WTC11 (cell line): ENCODE data around the gene ZCCHC24. TPM values are rescaled to one million over a fixed set of nuclear protein-coding genes. Genes with fewer than 3 reads are reported as not detected.

Experiments
- ATAC-seq: fragments of 200-7000 bp; cut with Tn5 transposase; 2 replicates; pipeline ENCODE4 v1.10.0; 2021; ENCODE audit warnings: mild to moderate bottlenecking, moderate library complexity
- CTCF ChIA-PET: fragments of 300-600 bp; sonication (Branson Sonifier 250); formaldehyde crosslinking; loops from one replicate; lab custom pipeline; 2021; ENCODE audit warnings: antibody characterized with exemption; lab: Charles Lee
- POLR2A ChIA-PET: fragments of 350-600 bp; sonication (Branson Sonifier 250); formaldehyde crosslinking; loops from one replicate; lab custom pipeline; 2021; ENCODE audit warnings: antibody characterized with exemption; lab: Charles Lee
- DNase-seq: peaks from one replicate; pipeline ENCODE4 v3.0.0; 2021; ENCODE audit warnings: low spot score
- H3K27ac Mint-ChIP-seq: 2 replicates; pipeline ENCODE4 v1.8.0; 2021; ENCODE audit warnings: mixed read lengths
- H3K27me3 Mint-ChIP-seq: 2 replicates; pipeline ENCODE4 v1.8.0; 2021; ENCODE audit warnings: low read depth, mild to moderate bottlenecking, moderate library complexity, mixed read lengths
- H3K36me3 Mint-ChIP-seq: 2 replicates; pipeline ENCODE4 v1.8.0; 2021; ENCODE audit warnings: mixed read lengths
- H3K4me1 Mint-ChIP-seq: 2 replicates; pipeline ENCODE4 v1.8.0; 2022; ENCODE audit warnings: mixed read lengths
- H3K4me3 Mint-ChIP-seq: 2 replicates; pipeline ENCODE4 v1.8.0; 2021; ENCODE audit warnings: mild to moderate bottlenecking, moderate library complexity, mixed read lengths
- H3K9me3 Mint-ChIP-seq: 2 replicates; pipeline ENCODE4 v1.8.0; 2021; ENCODE audit warnings: mixed read lengths
- CBFB ChIP-seq: sonication (generic); formaldehyde crosslinking; IDR thresholded peaks from 2 replicates; pipeline ENCODE4 v1.8.1; 2022; ENCODE audit warnings: mild to moderate bottlenecking, low read depth, missing genetic modification reagents
- HMGA2 ChIP-seq: fragments of 250-450 bp; sonication (Bioruptor Pico); IDR thresholded peaks from 2 replicates; pipeline ENCODE4 v1.4.0; 2021; ENCODE audit warnings: mild to moderate bottlenecking, moderate library complexity
- ZNF232 ChIP-seq: sonication (generic); formaldehyde crosslinking; IDR thresholded peaks from 2 replicates; pipeline ENCODE4 v1.8.0; 2022; ENCODE audit warnings: mild to moderate bottlenecking, missing genetic modification reagents
- ZNF416 ChIP-seq: fragments of 250-450 bp; sonication (Bioruptor Pico); IDR thresholded peaks from 2 replicates; pipeline ENCODE4 v1.9.0; 2021; ENCODE audit warnings: mild to moderate bottlenecking, inconsistent platforms
- total RNA-seq: library from RNA; stranded (reverse); gene quantifications from 3 replicates; pipeline ENCODE4 v1.2.3, GENCODE V29; 2021
- TF ChIP-seq, protein P1 (sequence below): fragments of 200-600 bp; IDR thresholded peaks from 2 replicates; pipeline ENCODE4 v1.8.0; 2022; ENCODE audit warnings: antibody characterized with exemption
- TF ChIP-seq, protein P2 (sequence below): sonication (generic); formaldehyde crosslinking; IDR thresholded peaks from 2 replicates; pipeline ENCODE4 v1.8.1; 2023; ENCODE audit warnings: mild to moderate bottlenecking, missing genetic modification reagents, moderate library complexity
- TF ChIP-seq, protein P3 (sequence below): sonication (generic); formaldehyde crosslinking; conservative IDR thresholded peaks from 2 replicates; pipeline ENCODE4 v1.8.1; 2022; ENCODE audit warnings: mild to moderate bottlenecking, missing genetic modification reagents
- TF ChIP-seq, protein P4 (sequence below): sonication (generic); formaldehyde crosslinking; IDR thresholded peaks from 2 replicates; pipeline ENCODE4 v1.8.1; 2022; ENCODE audit warnings: missing genetic modification reagents, borderline replicate concordance
- TF ChIP-seq, protein P5 (sequence below): sonication (generic); formaldehyde crosslinking; IDR thresholded peaks from 2 replicates; pipeline ENCODE4 v1.8.1; 2022; ENCODE audit warnings: mild to moderate bottlenecking, moderate library complexity, missing genetic modification reagents
- TF ChIP-seq, protein P6 (sequence below): sonication (generic); formaldehyde crosslinking; IDR thresholded peaks from 2 replicates; pipeline ENCODE4 v1.8.0; 2023; ENCODE audit warnings: missing genetic modification reagents, mild to moderate bottlenecking, borderline replicate concordance
- TF ChIP-seq, protein P7 (sequence below): sonication (generic); formaldehyde crosslinking; IDR thresholded peaks from 2 replicates; pipeline ENCODE4 v1.8.1; 2023; ENCODE audit warnings: mild to moderate bottlenecking, missing genetic modification reagents
- TF ChIP-seq, protein P8 (sequence below): fragments of 250-450 bp; sonication (Bioruptor Pico); IDR thresholded peaks from 2 replicates; pipeline ENCODE4 v1.9.0; 2021; ENCODE audit warnings: moderate library complexity, mild to moderate bottlenecking, inconsistent platforms, borderline replicate concordance

Gene ZCCHC24
- total RNA-seq, 1 experiment from 2014 or later: 7.7 TPM

DNA sequence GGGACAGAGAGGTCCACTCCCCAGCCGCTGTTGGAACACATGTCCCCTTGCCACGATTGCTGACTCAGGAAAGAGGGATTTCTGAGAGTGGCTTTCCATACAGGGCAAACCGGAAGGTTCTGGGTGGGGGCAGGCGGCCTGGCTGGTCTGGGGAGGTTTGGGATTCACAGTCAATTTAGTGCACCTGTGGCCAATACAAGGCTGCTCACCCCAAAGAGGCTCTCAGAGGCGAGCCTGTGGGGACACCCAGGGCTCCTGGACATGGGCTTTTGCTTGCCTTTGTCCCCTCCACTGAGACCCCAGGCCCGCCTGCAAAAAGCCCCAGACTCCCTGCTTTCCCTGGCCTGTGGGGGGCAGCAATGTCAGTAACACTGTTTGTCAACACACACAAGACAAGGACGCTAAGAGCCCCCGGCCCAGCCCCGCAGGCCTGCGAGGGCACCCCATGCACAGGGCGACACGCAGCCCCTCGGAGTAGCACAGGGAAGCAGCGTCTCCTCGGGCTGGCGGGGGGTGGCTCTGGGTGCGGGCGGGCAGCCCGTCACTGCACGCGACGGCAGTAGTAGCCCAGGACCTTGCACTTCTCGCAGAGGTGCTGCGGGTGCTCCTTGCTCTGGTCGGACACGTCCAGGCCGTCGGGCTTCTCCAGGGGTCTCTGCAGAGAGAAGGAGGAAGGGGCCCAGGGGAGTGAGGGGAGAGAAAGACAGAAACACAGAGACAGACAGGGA lies 59.5 kb downstream of the ZCCHC24 start:
- H3K36me3 Mint-ChIP-seq: no peaks in the 10 kb centered on the region
- H3K4me3 Mint-ChIP-seq: no peak overlapping the region
- no peak overlapping the region for H3K27ac Mint-ChIP-seq
- TF ChIP-seq, protein P1, sequence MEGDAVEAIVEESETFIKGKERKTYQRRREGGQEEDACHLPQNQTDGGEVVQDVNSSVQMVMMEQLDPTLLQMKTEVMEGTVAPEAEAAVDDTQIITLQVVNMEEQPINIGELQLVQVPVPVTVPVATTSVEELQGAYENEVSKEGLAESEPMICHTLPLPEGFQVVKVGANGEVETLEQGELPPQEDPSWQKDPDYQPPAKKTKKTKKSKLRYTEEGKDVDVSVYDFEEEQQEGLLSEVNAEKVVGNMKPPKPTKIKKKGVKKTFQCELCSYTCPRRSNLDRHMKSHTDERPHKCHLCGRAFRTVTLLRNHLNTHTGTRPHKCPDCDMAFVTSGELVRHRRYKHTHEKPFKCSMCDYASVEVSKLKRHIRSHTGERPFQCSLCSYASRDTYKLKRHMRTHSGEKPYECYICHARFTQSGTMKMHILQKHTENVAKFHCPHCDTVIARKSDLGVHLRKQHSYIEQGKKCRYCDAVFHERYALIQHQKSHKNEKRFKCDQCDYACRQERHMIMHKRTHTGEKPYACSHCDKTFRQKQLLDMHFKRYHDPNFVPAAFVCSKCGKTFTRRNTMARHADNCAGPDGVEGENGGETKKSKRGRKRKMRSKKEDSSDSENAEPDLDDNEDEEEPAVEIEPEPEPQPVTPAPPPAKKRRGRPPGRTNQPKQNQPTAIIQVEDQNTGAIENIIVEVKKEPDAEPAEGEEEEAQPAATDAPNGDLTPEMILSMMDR: 0 out of 2 replicates have a peak, but pooled peaks have one; percentile 10
- TF ChIP-seq, protein P2, sequence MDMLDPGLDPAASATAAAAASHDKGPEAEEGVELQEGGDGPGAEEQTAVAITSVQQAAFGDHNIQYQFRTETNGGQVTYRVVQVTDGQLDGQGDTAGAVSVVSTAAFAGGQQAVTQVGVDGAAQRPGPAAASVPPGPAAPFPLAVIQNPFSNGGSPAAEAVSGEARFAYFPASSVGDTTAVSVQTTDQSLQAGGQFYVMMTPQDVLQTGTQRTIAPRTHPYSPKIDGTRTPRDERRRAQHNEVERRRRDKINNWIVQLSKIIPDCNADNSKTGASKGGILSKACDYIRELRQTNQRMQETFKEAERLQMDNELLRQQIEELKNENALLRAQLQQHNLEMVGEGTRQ (CRISPR knock-in tag): no peak
- H3K9me3 Mint-ChIP-seq: no peaks in the 10 kb centered on the region
- DNase-seq (peak; percentile 68), ATAC-seq (peak; percentile 74)
- H3K27me3 Mint-ChIP-seq: no peaks in the 10 kb centered on the region
- ChIA-PET CTCF (no interaction called here), POLR2A (no interaction called here)
- H3K4me1 Mint-ChIP-seq: 0 out of 2 replicates have a peak, but pooled peaks cover 3% of the 10 kb centered on the region

DNA sequence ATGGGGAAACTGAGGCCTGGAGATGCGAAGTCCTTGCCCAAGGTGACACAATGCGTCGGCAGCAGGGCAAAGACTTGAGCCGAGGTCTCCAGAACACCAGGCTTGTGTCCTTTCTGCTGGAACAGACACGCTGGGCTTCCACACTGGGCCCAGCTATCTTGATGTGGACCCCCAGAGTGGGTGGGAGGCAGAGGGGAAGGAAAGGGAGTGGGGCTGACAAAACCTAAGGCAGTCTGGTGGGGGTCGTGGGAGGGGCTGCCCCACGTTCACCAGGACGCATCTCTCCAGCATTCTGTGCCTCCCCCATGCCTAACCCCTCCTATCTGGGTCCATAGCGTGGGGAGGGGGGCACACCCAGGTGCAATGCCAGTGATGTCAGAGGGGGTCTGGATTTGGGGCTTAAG lies 60.0 kb downstream of the ZCCHC24 start:
- Mint-ChIP-seq H3K27ac (no peak overlapping the region), H3K4me3 (no peak overlapping the region), H3K27me3 (no peaks in the 10 kb centered on the region), H3K36me3 (no peaks in the 10 kb centered on the region), H3K4me1 (0 out of 2 replicates have a peak, but pooled peaks cover 3% of the 10 kb centered on the region), H3K9me3 (no peaks in the 10 kb centered on the region)
- POLR2A ChIA-PET: no interaction called here
- CTCF ChIA-PET: no interaction called here
- peak; percentile 6 for DNase-seq
- TF ChIP-seq, protein P3, sequence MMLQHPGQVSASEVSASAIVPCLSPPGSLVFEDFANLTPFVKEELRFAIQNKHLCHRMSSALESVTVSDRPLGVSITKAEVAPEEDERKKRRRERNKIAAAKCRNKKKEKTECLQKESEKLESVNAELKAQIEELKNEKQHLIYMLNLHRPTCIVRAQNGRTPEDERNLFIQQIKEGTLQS (CRISPR knock-in tag): no peak
- TF ChIP-seq, protein P4, sequence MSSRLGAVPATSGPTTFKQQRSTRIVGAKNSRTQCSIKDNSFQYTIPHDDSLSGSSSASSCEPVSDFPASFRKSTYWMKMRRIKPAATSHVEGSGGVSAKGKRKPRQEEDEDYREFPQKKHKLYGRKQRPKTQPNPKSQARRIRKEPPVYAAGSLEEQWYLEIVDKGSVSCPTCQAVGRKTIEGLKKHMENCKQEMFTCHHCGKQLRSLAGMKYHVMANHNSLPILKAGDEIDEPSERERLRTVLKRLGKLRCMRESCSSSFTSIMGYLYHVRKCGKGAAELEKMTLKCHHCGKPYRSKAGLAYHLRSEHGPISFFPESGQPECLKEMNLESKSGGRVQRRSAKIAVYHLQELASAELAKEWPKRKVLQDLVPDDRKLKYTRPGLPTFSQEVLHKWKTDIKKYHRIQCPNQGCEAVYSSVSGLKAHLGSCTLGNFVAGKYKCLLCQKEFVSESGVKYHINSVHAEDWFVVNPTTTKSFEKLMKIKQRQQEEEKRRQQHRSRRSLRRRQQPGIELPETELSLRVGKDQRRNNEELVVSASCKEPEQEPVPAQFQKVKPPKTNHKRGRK (CRISPR knock-in tag): no peak
- TF ChIP-seq ZNF232 (CRISPR knock-in tag) (no peak), HMGA2 (CRISPR knock-in tag) (no peak), ZNF416 (CRISPR knock-in tag) (no peak), CBFB (CRISPR knock-in tag) (no peak)
- TF ChIP-seq, protein P5, sequence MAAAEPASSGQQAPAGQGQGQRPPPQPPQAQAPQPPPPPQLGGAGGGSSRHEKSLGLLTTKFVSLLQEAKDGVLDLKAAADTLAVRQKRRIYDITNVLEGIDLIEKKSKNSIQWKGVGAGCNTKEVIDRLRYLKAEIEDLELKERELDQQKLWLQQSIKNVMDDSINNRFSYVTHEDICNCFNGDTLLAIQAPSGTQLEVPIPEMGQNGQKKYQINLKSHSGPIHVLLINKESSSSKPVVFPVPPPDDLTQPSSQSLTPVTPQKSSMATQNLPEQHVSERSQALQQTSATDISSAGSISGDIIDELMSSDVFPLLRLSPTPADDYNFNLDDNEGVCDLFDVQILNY (CRISPR knock-in tag): no peak
- TF ChIP-seq, protein P6, sequence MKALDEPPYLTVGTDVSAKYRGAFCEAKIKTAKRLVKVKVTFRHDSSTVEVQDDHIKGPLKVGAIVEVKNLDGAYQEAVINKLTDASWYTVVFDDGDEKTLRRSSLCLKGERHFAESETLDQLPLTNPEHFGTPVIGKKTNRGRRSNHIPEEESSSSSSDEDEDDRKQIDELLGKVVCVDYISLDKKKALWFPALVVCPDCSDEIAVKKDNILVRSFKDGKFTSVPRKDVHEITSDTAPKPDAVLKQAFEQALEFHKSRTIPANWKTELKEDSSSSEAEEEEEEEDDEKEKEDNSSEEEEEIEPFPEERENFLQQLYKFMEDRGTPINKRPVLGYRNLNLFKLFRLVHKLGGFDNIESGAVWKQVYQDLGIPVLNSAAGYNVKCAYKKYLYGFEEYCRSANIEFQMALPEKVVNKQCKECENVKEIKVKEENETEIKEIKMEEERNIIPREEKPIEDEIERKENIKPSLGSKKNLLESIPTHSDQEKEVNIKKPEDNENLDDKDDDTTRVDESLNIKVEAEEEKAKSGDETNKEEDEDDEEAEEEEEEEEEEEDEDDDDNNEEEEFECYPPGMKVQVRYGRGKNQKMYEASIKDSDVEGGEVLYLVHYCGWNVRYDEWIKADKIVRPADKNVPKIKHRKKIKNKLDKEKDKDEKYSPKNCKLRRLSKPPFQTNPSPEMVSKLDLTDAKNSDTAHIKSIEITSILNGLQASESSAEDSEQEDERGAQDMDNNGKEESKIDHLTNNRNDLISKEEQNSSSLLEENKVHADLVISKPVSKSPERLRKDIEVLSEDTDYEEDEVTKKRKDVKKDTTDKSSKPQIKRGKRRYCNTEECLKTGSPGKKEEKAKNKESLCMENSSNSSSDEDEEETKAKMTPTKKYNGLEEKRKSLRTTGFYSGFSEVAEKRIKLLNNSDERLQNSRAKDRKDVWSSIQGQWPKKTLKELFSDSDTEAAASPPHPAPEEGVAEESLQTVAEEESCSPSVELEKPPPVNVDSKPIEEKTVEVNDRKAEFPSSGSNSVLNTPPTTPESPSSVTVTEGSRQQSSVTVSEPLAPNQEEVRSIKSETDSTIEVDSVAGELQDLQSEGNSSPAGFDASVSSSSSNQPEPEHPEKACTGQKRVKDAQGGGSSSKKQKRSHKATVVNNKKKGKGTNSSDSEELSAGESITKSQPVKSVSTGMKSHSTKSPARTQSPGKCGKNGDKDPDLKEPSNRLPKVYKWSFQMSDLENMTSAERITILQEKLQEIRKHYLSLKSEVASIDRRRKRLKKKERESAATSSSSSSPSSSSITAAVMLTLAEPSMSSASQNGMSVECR: no peak
- TF ChIP-seq, protein P7, sequence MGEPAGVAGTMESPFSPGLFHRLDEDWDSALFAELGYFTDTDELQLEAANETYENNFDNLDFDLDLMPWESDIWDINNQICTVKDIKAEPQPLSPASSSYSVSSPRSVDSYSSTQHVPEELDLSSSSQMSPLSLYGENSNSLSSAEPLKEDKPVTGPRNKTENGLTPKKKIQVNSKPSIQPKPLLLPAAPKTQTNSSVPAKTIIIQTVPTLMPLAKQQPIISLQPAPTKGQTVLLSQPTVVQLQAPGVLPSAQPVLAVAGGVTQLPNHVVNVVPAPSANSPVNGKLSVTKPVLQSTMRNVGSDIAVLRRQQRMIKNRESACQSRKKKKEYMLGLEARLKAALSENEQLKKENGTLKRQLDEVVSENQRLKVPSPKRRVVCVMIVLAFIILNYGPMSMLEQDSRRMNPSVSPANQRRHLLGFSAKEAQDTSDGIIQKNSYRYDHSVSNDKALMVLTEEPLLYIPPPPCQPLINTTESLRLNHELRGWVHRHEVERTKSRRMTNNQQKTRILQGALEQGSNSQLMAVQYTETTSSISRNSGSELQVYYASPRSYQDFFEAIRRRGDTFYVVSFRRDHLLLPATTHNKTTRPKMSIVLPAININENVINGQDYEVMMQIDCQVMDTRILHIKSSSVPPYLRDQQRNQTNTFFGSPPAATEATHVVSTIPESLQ (CRISPR knock-in tag): no peak
- TF ChIP-seq, protein P8, sequence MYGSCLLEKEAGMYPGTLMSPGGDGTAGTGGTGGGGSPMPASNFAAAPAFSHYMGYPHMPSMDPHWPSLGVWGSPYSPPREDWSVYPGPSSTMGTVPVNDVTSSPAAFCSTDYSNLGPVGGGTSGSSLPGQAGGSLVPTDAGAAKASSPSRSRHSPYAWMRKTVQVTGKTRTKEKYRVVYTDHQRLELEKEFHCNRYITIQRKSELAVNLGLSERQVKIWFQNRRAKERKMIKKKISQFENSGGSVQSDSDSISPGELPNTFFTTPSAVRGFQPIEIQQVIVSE (CRISPR knock-in tag): no peak
- no peak for ATAC-seq
